GM18909 (cell line): ENCODE results near the gene FAM187B.

Experiments
- ATAC-seq: cut with Tn5 transposase; IDR thresholded peaks from one replicate; pipeline ENCODE4 v1.9.1; 2021; ENCODE audit warnings: mild to moderate bottlenecking; ENCODE audit not compliant: unreplicated experiment, poor library complexity

Gene FAM187B

GRCh38 chr19:35228177-35228930 is at the start of gene FAM187B:
FAM187B (minus strand) TSS chr19:35228739; CDS start chr19:35228680, 59 bp downstream.
- ATAC-seq: no peak

GRCh38 chr19:35276706-35277281 is 48.3 kb upstream of the FAM187B start:
- ATAC-seq: no peak

GRCh38 chr19:35274323-35274722 is 45.8 kb upstream of the FAM187B start:
- ATAC-seq: no peak

GRCh38 chr19:35273686-35274259 is 45.2 kb upstream of the FAM187B start:
- ATAC-seq: no peak

GRCh38 chr19:35272954-35273649 is 44.6 kb upstream of the FAM187B start:
- ATAC-seq: no peak

GRCh38 chr19:35272122-35272719 is 43.7 kb upstream of the FAM187B start:
- no peak for ATAC-seq

GRCh38 chr19:35271546-35271945 is 43.0 kb upstream of the FAM187B start:
- no peak for ATAC-seq

GRCh38 chr19:35270381-35270811 is 41.9 kb upstream of the FAM187B start:
- ATAC-seq: no peak

- ATAC-seq: peak; percentile 58
Measured at GRCh38 chr19:35269438-35270117, 41.0 kb upstream of the FAM187B start.

- ATAC-seq: peak; percentile 22
Measured at GRCh38 chr19:35268536-35269437, 40.2 kb upstream of the FAM187B start, which contains the start of gene USF2. USF2 (plus strand) TSS chr19:35268962; CDS start chr19:35269102, 140 bp downstream.

- peak; percentile 46 for ATAC-seq
Measured at GRCh38 chr19:35267818-35268535, 39.4 kb upstream of the FAM187B start.

GRCh38 chr19:35267353-35267817 is 38.8 kb upstream of the FAM187B start:
- ATAC-seq: no peak

- ATAC-seq: no peak
Measured at GRCh38 chr19:35266520-35267352, 38.2 kb upstream of the FAM187B start.

- no peak for ATAC-seq
Measured at GRCh38 chr19:35265900-35266519, 37.5 kb upstream of the FAM187B start.

GRCh38 chr19:35265126-35265899 is 36.8 kb upstream of the FAM187B start:
- ATAC-seq: no peak
